ENCODE measurements around the gene C1orf74.
"Not testable (repeated sequence)": the region's sequence is repeated elsewhere in the genome, so short reads cannot be mapped to it uniquely, and the experiment has no call there.

The C1orf74 gene

DNA sequence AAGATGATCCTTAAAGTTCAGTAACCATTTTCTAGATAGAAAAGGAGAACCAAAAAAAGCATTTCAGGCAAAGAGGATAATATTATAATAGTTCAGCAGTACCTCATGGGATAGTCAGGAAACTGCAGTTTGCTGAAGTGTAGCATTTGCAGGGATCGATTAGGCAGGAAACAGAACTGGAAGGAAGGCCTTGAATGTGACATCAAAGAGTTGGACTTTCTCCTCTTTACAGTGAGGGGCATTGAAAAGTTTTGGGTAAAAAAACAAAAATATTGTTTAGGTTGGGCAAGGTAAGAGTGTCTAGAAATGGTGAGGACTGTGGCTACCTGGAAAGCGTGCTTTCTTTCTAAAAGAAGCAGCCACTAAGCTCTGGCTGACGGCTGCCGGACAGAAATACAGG, 29.5 kb upstream of the C1orf74 start:
- Mint-ChIP-seq H3K9me3 (no peaks in the 10 kb centered on the region), H3K36me3 (no peaks in the 10 kb centered on the region), H3K27ac (no peak overlapping the region), H3K4me3 (no peak overlapping the region), H3K4me1 (no peaks in the 10 kb centered on the region)
- DNase-seq (ENCODE audit: low spot score in 2 of 2) (no peak), ATAC-seq (no peak)

DNA sequence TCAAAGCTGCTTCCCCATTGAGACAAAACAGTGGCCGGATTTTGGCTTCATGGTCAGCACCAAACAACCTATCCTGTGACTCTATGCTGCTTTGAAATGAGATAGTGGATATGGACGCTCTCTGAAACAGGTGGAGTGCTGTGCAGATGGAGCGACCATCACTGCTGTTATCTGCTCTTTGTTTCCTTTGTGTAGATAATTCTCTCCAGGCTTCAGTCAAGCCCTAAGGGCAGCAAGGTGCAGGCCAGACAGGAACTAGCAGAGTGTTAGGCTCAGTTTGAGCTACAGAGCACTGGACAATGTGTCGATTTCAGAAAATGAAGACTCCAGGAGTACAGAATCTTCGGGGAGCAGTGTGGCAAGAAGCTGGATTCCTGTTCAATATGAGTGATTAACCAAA, 26.4 kb upstream of the C1orf74 start:
- Mint-ChIP-seq H3K9me3 (no peaks in the 10 kb centered on the region), H3K36me3 (no peaks in the 10 kb centered on the region), H3K4me1 (peaks cover 10% of the 10 kb centered on the region), H3K4me3 (no peak overlapping the region), H3K27ac (no peak overlapping the region)
- DNase-seq (ENCODE audit: low spot score in 2 of 2): no peak
- no peak for ATAC-seq

DNA sequence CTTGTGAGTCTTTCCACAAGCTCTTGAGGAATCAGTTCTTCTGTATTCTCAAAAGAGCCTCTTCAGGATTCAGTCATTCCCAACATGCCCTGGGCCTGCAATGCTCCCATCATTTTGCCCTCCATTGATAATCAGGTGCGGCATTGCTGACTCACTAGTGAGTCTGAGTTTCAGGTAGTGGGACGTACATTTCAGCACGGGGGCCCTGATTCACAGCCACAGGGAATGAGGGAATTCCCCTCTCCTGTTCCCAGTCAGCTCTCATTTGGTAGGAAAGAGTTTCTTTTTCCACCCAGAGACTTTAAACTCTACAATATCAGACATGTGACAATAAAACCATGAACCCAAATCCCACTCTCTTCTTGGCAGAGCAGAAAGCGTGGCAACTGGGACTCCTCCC, 25.3 kb upstream of the C1orf74 start:
- H3K4me1 Mint-ChIP-seq: peaks cover 21% of the 10 kb centered on the region
- ATAC-seq: no peak
- H3K9me3 Mint-ChIP-seq: no peaks in the 10 kb centered on the region
- H3K4me3 Mint-ChIP-seq: no peak overlapping the region
- H3K27ac Mint-ChIP-seq: no peak overlapping the region
- H3K36me3 Mint-ChIP-seq: no peaks in the 10 kb centered on the region
- no peak for DNase-seq (ENCODE audit: low spot score in 2 of 2)

DNA sequence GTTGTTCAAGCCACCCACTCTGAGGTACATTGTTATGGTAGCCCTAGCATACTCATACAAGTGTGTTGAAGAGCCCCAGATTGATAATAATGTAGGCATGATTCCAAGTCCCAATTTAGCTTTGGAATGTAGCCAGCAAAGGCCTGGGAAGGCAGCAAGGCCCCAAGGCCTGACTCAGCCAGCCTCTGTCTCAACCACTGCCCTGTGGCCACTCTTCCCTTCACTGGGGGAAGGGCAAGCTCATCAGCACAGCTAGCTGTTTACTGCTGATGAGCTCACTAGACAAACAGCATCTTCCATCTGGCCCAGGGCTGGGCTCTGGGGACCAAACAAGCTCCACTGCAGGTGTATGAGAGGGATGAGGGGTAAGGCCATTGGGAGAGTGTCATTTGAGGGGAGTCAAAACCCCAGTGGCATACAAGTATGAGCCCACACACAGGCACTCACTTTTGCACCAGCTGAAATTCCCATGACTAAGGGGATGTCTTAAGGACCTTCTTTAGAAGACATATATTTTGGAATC, 23.8 kb upstream of the C1orf74 start:
- H3K4me1 Mint-ChIP-seq: peaks cover 21% of the 10 kb centered on the region
- H3K9me3 Mint-ChIP-seq: no peaks in the 10 kb centered on the region
- DNase-seq (ENCODE audit: low spot score in 2 of 2) (no peak), ATAC-seq (no peak)
- H3K4me3 Mint-ChIP-seq: no peak overlapping the region
- no peak overlapping the region for H3K27ac Mint-ChIP-seq
- no peaks in the 10 kb centered on the region for H3K36me3 Mint-ChIP-seq

DNA sequence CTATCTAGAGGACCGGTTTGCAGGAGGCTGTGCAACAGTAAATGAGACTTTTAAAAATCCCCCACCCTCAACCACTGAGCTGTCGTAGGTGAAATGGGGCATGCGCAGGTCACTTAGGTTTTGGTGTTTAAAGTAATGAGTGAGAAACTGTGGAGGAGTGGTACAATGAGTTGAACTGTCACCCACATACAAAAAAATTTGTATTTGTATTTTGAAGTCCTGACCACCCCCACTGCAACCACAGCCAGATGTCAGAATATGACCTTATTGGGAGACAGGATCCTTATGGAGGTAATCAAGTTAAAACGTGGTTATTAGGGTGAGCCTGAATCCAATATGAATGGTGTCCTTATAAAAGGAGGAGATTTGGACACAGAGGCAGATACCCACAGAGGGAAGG, 23.1 kb upstream of the C1orf74 start:
- no peak for DNase-seq (ENCODE audit: low spot score in 2 of 2)
- H3K9me3 Mint-ChIP-seq: no peaks in the 10 kb centered on the region
- no peak for ATAC-seq
- no peak overlapping the region for H3K4me3 Mint-ChIP-seq
- peaks cover 21% of the 10 kb centered on the region for H3K4me1 Mint-ChIP-seq
- no peaks in the 10 kb centered on the region for H3K36me3 Mint-ChIP-seq
- no peak overlapping the region for H3K27ac Mint-ChIP-seq

DNA sequence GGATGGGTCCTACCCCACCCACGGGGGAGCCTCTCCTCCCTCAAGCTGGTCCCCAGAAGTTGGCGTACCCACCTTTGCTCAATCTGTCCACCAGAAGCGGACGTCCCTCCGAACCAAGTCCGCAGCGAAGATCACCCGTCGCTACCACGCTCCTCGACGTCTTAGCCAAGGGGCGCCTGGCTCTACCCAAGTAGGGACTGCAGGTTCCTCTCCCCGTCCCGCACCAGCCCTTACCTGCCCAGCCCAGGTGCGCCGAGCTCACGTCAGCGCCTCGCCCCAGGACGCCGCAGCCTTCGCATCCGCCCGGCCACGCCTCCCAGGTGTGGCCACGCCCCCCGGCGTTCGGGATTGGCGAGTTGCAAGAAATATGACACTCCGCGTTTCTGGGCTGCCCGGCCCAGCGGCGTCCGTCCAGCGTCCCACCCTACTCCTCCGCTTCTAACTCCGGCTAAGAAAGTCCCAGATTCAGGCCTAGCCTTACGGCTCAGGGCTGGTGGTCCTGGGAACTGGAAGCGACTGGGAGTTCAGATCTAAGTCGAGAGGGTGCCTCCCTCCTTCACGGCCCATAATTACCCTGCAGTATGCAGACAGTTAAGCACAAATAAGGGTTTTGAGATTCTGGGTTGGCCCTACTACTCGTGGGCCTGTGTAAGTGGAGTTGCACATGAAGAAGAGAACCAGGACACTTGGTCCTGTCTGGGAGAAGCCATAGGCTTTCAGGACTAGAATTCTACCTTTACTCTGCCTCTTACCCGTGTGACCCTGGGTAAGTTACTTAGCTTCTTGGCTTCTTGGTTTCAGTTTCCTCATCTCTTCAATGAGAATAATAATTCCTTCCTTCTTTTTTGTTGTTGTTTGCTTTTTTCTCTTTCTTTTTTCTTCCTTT, 21.8 kb upstream of the C1orf74 start, which contains the start of gene IRF6:
IRF6 (minus strand) TSS at position 268 of the 886 bp plus-strand sequence. CDS start 4,729 bp downstream, outside the sequence.
- Mint-ChIP-seq H3K9me3 (no peaks in the 10 kb centered on the region), H3K4me1 (peaks cover 21% of the 10 kb centered on the region), H3K4me3 (peak within 1 kb of the TSS; percentile 86), H3K27ac (peak within 1 kb of the TSS; percentile 84), H3K36me3 (no peaks in the 10 kb centered on the region)
- DNase-seq (ENCODE audit: low spot score in 2 of 2): peak; percentile 57 to 59
- peak; percentile 86 for ATAC-seq

DNA sequence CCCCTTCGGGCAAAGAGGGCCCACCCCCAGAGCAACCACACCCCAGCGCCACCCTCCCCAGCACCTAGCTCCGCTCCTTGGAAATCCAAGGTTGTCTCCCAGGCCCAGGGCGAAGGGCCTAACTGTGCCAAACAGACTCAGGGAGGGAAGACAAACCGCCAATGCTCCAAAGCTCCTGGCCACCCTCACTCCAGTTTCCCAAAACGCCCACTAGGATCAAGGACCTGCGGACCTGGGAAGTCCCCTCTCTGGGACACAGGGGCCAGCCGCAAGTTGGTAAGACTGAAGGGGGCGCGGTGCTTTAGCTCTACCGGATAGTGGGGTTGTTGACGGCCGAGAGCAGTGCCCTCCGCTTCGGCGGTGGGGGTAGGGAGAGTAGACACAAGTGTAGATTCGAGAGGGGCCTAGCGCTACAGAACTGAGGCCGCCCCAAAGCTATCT, 21.0 kb upstream of the C1orf74 start:
- peak overlapping the region; percentile 86 for H3K4me3 Mint-ChIP-seq
- peak overlapping the region; percentile 84 for H3K27ac Mint-ChIP-seq
- ATAC-seq: no peak

DNA sequence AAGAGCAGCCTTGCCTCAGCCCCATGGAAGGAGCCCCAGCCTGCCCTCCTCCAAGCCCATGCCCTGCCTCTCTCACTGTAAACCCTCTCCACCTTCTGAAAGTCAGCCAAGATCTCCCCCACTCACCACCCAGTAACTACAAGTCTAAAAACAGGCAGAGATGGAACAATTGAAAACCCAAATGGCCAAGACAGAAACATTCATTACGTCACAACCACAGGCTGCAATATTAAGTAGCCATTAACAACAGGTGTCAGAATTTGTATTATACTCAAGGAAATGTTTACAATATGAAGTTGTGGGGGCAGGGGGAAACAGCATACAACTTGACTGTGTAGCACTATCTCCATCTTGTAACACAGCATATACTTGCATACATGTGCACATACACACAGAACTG, 19.2 kb upstream of the C1orf74 start:
- DNase-seq (ENCODE audit: low spot score in 2 of 2) (no peak), ATAC-seq (no peak)
- Mint-ChIP-seq H3K4me3 (no peak overlapping the region), H3K9me3 (no peaks in the 10 kb centered on the region), H3K27ac (no peak overlapping the region), H3K4me1 (peaks cover 21% of the 10 kb centered on the region), H3K36me3 (no peaks in the 10 kb centered on the region)

More for the DNA sequence above, 21.0 kb upstream of the C1orf74 start:
- H3K9me3 Mint-ChIP-seq: no peaks in the 10 kb centered on the region
- peaks cover 21% of the 10 kb centered on the region for H3K4me1 Mint-ChIP-seq
- no peak for DNase-seq (ENCODE audit: low spot score in 2 of 2)
- H3K36me3 Mint-ChIP-seq: no peaks in the 10 kb centered on the region

DNA sequence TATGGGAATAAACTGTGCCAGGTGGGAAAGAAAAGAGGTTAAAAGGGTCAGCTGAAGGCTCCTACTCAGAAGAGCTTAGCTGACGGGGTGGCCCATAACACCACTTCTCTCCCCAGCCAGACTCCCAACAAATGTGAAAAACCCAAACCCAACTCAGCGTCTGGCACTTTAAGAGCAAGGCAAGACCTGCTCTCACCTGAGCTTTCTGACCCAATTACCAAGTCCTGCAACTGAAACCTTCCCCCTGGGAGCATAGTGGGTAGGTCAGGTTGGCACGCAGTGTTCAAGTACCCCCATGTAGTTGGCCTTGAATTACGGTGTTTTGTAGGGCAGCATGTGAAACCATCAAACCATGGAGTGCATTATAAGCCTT, 18.4 kb upstream of the C1orf74 start:
- Mint-ChIP-seq H3K4me3 (no peak overlapping the region), H3K9me3 (no peaks in the 10 kb centered on the region), H3K4me1 (peaks cover 18% of the 10 kb centered on the region), H3K27ac (no peak overlapping the region), H3K36me3 (no peaks in the 10 kb centered on the region)
- no peak for ATAC-seq
- no peak for DNase-seq (ENCODE audit: low spot score in 2 of 2)

DNA sequence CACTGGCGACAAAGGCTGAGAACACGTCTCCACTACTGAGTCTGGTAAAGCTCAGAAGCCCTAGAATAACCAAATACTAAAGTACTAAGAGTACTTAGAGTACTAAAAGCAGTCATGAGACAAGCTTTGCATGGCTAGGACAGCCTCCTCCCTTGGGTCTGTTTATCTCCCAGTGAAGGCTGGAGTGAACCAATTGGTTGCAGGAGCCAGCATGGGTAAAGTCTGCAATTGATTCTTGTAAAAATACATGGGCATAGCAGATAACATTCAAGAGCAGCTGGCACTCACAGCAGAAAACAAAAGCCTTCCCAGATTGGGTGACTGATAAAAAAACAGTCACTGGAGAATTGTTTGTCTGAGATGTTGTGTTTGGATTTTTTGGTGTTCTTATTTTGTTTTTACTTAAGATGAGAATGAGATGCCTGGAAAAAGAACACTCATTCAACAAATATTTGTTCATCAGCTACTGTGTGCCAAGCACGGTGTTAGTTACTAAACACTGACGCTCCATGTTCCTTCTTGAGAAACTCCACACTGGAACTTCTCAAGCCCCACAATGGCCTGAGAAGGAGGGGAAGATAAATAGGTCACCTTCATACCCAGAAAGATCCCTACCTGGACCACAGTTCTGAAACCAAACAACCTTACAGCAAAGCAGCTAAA, 17.9 kb upstream of the C1orf74 start:
- Mint-ChIP-seq H3K4me1 (peaks cover 18% of the 10 kb centered on the region), H3K27ac (no peak overlapping the region), H3K36me3 (no peaks in the 10 kb centered on the region), H3K9me3 (no peaks in the 10 kb centered on the region), H3K4me3 (no peak overlapping the region)
- no peak for ATAC-seq
- no peak for DNase-seq (ENCODE audit: low spot score in 2 of 2)

DNA sequence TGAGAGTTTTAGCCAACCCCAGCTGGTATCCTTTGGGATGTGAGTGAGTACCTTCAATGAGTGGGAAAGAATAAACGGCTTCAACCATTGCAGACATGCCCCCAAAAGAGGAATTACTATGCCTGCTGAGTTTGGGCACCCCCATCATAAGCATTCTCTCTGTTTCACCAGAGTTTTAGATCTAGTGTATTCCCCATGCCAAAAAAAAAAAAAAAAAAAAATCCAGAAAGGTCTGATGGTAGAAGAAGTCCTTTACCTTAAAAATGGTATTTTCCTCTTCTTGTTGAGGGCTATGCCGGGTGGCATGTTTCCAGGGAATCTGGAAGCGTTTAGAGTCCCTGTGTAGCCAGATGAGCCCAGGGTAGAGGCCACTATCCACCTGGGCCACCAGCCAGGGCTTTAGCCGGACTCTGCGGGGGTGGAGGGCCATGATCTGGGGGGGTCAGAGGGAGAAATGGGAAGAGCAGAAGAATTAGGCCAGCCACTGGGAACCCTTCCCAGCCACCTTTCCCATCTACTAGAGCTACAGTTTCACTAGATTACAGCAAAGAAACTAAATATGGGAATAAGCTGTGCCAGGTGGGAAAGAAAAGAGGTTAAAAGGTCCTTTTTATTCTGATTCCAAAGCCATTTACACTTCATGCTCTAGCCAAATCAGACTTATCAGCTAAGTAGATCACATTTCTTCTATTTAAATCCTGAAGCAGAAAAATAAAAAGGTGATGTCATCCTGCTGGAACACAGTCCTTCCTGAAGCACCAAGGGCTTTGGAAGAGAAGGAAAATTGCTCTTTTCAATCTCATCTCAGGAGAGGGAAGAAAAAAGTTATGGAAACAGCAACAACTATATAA, 16.9 kb upstream of the C1orf74 start:
- Mint-ChIP-seq H3K27ac (no peak overlapping the region), H3K36me3 (no peaks in the 10 kb centered on the region), H3K9me3 (no peaks in the 10 kb centered on the region), H3K4me1 (peaks cover 15% of the 10 kb centered on the region), H3K4me3 (no peak overlapping the region)
- ATAC-seq (no peak), DNase-seq (ENCODE audit: low spot score in 2 of 2) (no peak)

DNA sequence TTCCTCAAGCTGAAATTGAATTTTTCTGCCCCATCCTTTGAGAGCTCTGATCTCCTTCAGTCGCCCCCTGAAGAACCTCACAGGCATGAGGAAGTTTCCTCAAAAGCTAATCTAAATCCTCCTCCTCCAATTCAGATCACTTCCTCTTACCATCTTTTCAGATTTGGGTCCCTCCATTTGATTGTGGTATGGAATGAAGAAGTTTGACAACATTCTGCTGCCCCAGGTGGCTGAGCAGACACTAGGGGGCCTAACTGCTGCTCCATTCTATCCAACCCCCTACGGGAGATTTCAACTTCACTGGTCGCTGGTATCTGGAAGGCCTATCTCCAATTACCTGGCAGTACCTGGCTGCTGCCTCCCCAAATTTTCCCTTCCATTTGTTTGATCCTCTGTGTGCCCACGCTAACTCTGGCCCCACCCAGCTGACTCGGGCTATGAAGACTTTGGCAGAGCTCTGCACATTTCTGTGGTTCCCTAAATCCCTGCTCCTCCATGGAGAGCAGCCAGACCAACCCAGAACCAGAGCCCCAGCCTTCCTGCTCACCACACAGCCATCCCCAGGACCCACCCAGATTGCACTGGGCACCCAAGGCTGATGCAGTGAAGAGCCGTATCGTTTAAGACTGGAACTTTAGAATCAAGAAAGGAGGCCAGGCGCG, 13.8 kb upstream of the C1orf74 start:
- H3K9me3 Mint-ChIP-seq: no peaks in the 10 kb centered on the region
- no peak for DNase-seq (ENCODE audit: low spot score in 2 of 2)
- H3K4me1 Mint-ChIP-seq: no peaks in the 10 kb centered on the region
- H3K27ac Mint-ChIP-seq: no peak overlapping the region
- H3K36me3 Mint-ChIP-seq: no peaks in the 10 kb centered on the region
- H3K4me3 Mint-ChIP-seq: no peak overlapping the region
- ATAC-seq: no peak

DNA sequence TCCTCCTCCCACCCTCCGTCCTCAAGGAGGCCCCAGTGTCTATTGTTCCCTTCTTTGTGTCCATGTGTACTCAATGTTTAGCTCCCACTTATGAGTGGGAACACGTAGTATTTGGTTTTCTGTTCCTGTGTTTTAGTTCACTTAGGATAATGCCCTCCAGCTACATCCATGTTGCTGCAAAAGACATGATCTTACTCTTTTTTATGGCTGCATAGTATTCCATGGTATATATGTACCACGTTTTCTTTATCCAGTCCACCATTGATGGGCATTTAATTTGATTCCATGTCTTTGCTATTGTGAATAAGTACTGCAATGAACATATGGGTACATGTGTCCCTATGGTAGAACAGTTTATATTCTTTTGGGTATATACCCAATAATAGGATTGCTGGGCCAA, 9.4 kb upstream of the C1orf74 start:
- H3K27ac Mint-ChIP-seq; H3K4me1 Mint-ChIP-seq; H3K9me3 Mint-ChIP-seq; ATAC-seq; H3K4me3 Mint-ChIP-seq; DNase-seq (ENCODE audit: low spot score in 2 of 2); H3K36me3 Mint-ChIP-seq: not testable (repeated sequence)

DNA sequence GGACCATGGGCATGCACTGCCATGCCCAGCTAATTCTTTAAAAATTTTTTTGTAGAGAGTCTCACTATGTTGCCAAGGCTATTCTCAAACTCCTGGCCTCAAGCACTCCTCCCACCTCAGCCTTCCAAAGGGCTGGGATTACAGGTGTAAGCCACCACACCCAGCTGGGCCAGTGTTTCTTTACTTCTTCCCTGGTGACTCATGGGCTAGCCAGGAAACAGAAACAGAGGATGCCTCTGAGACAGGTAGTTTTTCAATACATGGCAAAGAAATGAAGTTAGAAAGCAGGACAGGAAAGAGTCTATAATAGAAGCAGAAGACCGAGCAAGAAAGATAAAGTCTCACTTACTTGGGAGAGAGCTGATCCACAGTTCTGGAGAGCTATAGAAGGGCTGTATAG, 7.6 kb upstream of the C1orf74 start:
- Mint-ChIP-seq H3K4me3 (no peak overlapping the region), H3K4me1 (no peaks in the 10 kb centered on the region), H3K9me3 (no peaks in the 10 kb centered on the region), H3K27ac (no peak overlapping the region), H3K36me3 (no peaks in the 10 kb centered on the region)
- ATAC-seq (no peak), DNase-seq (ENCODE audit: low spot score in 2 of 2) (no peak)
